Hepatocyte (in vitro differentiated cells): ENCODE results near the gene TXN2.

Experiments
- CTCF ChIP-seq: fragments of 200-600 bp; sonication (generic); IDR thresholded peaks from 2 replicates; pipeline ENCODE4 v1.5.1; 2016; ENCODE audit warnings: antibody characterized with exemption, mild to moderate bottlenecking; ENCODE audit not compliant: poor library complexity
- EZH2 ChIP-seq: fragments of 200-600 bp; sonication (generic); IDR thresholded peaks from 2 replicates; pipeline ENCODE4 v1.6.1; 2016; ENCODE audit warnings: antibody characterized with exemption, mild to moderate bottlenecking, borderline replicate concordance
- EZH2phosphoT487 ChIP-seq: fragments of 200-600 bp; sonication (generic); IDR thresholded peaks from one replicate; pipeline ENCODE4 v1.6.1; 2018; ENCODE audit warnings: antibody characterized with exemption, mild to moderate bottlenecking, low read depth, moderate library complexity; ENCODE audit not compliant: unreplicated experiment, severe bottlenecking

GRCh38 chr22:36419912-36420882 is 61.2 kb downstream of the TXN2 start:
- TF ChIP-seq CTCF (no peak), EZH2 (no peak), EZH2phosphoT487 (no peak)
